DOHH2 (cell line): Measurements from ENCODE around the gene NYAP1.

Source experiments
- EZH2phosphoT487 ChIP-seq: fragments of 200-600 bp; sonication (generic); IDR thresholded peaks from 2 replicates; pipeline ENCODE4 v1.6.1; 2017; ENCODE audit warnings: borderline replicate concordance, mild to moderate bottlenecking, antibody characterized with exemption, low read length, moderate library complexity, mixed read lengths
- TF ChIP-seq, protein P1 (sequence below): fragments of 200-600 bp; sonication (generic); IDR thresholded peaks from one replicate; pipeline ENCODE4 v1.5.1; 2014; ENCODE audit warnings: antibody characterized with exemption, mild to moderate bottlenecking, low read depth, low read length; ENCODE audit not compliant: poor library complexity, severe bottlenecking

DNA sequence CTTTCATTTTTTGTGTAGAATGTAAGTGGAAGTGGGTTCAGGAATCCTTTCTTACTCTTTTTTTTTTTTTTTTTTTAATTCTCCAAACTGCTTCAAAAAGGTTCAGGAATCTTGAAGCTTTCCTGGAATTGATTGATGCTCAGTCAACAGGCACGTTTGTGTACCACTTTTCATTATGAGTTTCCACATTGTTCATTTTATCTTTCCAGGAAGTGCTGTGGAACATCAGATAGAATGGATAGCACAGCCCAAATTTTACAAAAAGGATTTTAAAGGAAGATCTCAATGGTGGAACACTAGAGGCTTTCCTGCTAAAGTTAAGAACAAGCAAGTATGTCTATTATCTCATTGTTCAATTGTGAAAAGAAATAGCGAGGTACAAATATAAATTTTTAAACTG is 45.6 kb upstream of the NYAP1 start:
- TF ChIP-seq, protein P1, sequence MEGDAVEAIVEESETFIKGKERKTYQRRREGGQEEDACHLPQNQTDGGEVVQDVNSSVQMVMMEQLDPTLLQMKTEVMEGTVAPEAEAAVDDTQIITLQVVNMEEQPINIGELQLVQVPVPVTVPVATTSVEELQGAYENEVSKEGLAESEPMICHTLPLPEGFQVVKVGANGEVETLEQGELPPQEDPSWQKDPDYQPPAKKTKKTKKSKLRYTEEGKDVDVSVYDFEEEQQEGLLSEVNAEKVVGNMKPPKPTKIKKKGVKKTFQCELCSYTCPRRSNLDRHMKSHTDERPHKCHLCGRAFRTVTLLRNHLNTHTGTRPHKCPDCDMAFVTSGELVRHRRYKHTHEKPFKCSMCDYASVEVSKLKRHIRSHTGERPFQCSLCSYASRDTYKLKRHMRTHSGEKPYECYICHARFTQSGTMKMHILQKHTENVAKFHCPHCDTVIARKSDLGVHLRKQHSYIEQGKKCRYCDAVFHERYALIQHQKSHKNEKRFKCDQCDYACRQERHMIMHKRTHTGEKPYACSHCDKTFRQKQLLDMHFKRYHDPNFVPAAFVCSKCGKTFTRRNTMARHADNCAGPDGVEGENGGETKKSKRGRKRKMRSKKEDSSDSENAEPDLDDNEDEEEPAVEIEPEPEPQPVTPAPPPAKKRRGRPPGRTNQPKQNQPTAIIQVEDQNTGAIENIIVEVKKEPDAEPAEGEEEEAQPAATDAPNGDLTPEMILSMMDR: no peak
- no peak for TF ChIP-seq EZH2phosphoT487
